ENCODE results near the gene PBXIP1.

PBXIP1 gene

DNA sequence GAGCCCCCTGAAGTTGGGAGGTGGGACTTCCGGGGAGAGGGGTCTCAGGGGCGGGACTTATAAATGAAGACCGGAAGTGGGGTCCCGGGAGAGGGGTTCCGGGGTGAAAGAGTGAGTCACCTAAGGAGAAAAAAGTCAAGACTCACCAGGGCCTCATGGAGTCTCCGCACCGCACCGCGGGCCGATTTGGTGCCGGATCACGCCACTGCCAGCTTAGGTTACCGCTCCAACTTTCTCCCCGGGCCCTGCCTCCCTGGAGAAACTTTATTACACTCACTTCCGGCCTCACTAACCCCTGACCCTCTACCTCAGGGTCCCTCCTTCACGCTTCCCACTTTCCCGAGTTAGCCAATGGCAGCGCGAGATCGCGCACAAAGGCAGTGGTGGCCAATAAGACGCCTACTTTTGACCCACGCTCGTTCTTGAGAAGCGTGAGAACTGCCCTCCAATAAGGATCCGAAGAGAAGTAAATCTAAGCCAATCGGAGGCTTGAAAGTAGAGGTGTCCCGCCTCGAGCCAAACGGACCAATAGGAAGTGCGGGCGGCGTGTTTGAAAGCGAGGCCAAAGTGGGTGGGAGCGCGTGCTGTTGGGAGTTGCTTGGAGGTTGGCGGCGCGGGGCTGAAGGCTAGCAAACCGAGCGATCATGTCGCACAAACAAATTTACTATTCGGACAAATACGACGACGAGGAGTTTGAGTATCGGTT lies 18.4 kb upstream of the PBXIP1 start, which contains the start of gene CKS1B:
Gene CKS1B (plus strand): TSS at position 580 of the 706 bp plus-strand sequence. CDS start 65 bp downstream, at position 645.
- peak within 1 kb of the TSS; percentile 83 for H3K4me2 ChIP-seq (ENCODE audit: low read length)
- peaks cover 17% of the 10 kb centered on the region for H3F3A ChIP-seq (ENCODE audit: control insufficient read depth, insufficient read depth)
- H3K9me2 ChIP-seq (replicated peaks; ENCODE audit: control insufficient read depth, low read length), result no peaks in the 10 kb centered on the region
- H3K4me1 ChIP-seq (ENCODE audit: control insufficient read depth, low read length), result peaks cover 54% of the 10 kb centered on the region
- H3K27me3 ChIP-seq (ENCODE audit: control insufficient read depth, low read length), result no peaks in the 10 kb centered on the region
- peak within 1 kb of the TSS; percentile 95 for H3K4me3 ChIP-seq (ENCODE audit: low read length)
- H3K9me3 ChIP-seq (ENCODE audit: control insufficient read depth, insufficient read depth, low read length), result no peaks in the 10 kb centered on the region
- peaks cover 89% of the 10 kb centered on the region for H3K79me2 ChIP-seq (ENCODE audit: control insufficient read depth, low read length)
- peaks cover 59% of the 10 kb centered on the region for H3K36me3 ChIP-seq (ENCODE audit: control insufficient read depth, low read length)
- TF ChIP-seq, protein P1, sequence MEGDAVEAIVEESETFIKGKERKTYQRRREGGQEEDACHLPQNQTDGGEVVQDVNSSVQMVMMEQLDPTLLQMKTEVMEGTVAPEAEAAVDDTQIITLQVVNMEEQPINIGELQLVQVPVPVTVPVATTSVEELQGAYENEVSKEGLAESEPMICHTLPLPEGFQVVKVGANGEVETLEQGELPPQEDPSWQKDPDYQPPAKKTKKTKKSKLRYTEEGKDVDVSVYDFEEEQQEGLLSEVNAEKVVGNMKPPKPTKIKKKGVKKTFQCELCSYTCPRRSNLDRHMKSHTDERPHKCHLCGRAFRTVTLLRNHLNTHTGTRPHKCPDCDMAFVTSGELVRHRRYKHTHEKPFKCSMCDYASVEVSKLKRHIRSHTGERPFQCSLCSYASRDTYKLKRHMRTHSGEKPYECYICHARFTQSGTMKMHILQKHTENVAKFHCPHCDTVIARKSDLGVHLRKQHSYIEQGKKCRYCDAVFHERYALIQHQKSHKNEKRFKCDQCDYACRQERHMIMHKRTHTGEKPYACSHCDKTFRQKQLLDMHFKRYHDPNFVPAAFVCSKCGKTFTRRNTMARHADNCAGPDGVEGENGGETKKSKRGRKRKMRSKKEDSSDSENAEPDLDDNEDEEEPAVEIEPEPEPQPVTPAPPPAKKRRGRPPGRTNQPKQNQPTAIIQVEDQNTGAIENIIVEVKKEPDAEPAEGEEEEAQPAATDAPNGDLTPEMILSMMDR (IDR thresholded peaks at IDR 0.05; ENCODE audit: low read depth, low read length, poor library complexity, severe bottlenecking), result no peak
- TF ChIP-seq EZH2phosphoT487 (IDR thresholded peaks at IDR 0.05; ENCODE audit: borderline replicate concordance, low read length), result no peak
- peaks cover 14% of the 10 kb centered on the region; the same call in 1 of the 2 replicates for H4K20me1 ChIP-seq (ENCODE audit: control insufficient read depth, insufficient read depth, low read depth, low read length)
- H3K27ac ChIP-seq (ENCODE audit: low read depth, low read length), result peak within 1 kb of the TSS; percentile 82

DNA sequence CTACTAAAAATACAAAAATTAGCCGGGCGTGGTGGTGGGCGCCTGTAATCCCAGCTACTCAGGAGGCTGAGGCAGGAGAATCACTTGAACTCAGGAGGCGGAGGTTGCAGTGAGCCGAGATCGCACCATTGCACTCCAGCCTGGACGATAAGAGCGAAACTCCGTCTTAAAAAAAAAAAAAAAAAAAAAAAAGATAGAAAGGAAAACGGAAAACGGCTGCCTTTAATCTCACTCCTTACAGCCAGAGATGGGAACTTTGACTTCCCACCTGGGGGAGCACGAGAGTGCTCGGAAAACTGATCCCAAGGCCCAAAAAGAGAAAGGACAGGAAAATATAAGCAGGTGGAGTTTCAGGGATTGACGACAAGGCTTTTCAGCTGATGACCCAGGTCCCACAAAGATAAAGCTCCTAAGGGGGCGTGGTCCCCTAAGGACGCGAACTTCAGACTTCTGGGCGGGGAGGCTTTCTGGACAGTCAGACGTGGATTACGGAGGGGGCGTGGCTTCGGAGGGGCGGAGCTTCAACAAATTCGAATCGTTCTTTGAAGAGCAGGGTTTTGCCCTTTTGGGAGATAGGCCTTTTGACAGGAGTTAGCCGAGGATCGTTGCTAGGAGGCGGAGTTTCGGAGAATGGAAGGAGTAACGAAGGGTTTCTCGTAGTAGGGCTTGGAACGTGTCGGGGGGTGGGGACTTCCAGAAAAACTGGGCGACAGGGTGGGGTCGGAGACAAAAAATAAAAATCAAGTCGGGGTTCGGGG lies 17.6 kb upstream of the PBXIP1 start:
- Histone ChIP-seq H3K79me2 (ENCODE audit: control insufficient read depth, low read length) (peaks cover 88% of the 10 kb centered on the region), H3K4me1 (ENCODE audit: control insufficient read depth, low read length) (peaks cover 54% of the 10 kb centered on the region), H4K20me1 (ENCODE audit: control insufficient read depth, insufficient read depth, low read depth, low read length) (peaks cover 14% of the 10 kb centered on the region; the same call in 1 of the 2 replicates), H3K27me3 (ENCODE audit: control insufficient read depth, low read length) (no peaks in the 10 kb centered on the region), H3K9me2 (replicated peaks; ENCODE audit: control insufficient read depth, low read length) (no peaks in the 10 kb centered on the region), H3K4me2 (ENCODE audit: low read length) (peak overlapping the region; percentile 70), H3K27ac (ENCODE audit: low read depth, low read length) (peak overlapping the region; percentile 82), H3K36me3 (ENCODE audit: control insufficient read depth, low read length) (peaks cover 61% of the 10 kb centered on the region), H3F3A (ENCODE audit: control insufficient read depth, insufficient read depth) (peaks cover 15% of the 10 kb centered on the region), H3K9me3 (ENCODE audit: control insufficient read depth, insufficient read depth, low read length) (no peaks in the 10 kb centered on the region), H3K4me3 (ENCODE audit: low read length) (peak overlapping the region; percentile 95)
- TF ChIP-seq, protein P1 (IDR thresholded peaks at IDR 0.05; ENCODE audit: low read depth, low read length, poor library complexity, severe bottlenecking), result peak; percentile 36
- no peak for TF ChIP-seq EZH2phosphoT487 (IDR thresholded peaks at IDR 0.05; ENCODE audit: borderline replicate concordance, low read length)

DNA sequence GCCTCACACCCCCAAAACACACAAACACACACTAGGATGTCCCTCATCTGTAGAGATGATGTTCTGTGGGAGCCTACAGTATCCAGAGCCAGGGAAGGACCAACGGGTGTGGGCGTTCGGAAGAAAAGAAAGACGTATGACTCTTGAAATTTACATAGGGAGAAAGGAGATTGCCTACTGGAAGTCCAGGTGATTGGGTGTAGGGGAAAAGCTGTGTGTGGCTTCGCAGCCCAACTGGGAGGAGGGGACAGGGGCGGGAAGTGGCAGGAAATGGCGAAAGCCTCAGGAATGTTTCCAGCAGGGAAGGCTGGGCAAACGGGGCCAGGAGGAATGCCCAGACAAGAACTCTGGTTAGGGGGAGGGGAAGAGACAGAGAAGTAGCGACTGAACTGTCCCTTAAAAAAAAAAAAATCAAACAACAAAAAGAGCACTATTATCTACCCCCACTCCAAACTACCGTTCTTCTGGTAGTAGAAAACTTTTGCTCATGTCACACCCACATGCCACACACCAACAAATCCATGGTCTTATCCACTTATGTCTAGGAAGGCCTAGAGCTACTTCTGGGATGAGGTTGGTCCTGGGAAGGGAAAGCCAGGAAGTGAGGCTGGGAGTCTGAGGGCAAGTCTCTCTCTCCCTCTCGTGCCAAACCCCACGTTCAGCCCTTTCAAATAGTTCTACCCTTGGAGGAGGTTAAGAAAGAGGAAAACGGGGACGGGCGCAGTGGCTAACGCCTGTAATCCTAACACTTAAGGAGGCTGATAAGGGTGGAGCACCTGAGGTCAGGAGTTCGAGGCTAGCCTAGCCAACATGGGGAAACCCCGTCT lies 16.8 kb upstream of the PBXIP1 start:
- no peak overlapping the region for H3K27ac ChIP-seq (ENCODE audit: low read depth, low read length)

More for the DNA sequence above, 16.8 kb upstream of the PBXIP1 start:
- H3F3A ChIP-seq (ENCODE audit: control insufficient read depth, insufficient read depth), result peaks cover 8% of the 10 kb centered on the region
- H3K4me3 ChIP-seq (ENCODE audit: low read length), result peak overlapping the region; percentile 95
- no peaks in the 10 kb centered on the region for H3K9me3 ChIP-seq (ENCODE audit: control insufficient read depth, insufficient read depth, low read length)
- H3K4me2 ChIP-seq (ENCODE audit: low read length), result peak overlapping the region; percentile 70
- TF ChIP-seq, protein P1 (IDR thresholded peaks at IDR 0.05; ENCODE audit: low read depth, low read length, poor library complexity, severe bottlenecking), result no peak
- TF ChIP-seq EZH2phosphoT487 (IDR thresholded peaks at IDR 0.05; ENCODE audit: borderline replicate concordance, low read length), result no peak
- peaks cover 61% of the 10 kb centered on the region for H3K36me3 ChIP-seq (ENCODE audit: control insufficient read depth, low read length)
- H3K4me1 ChIP-seq (ENCODE audit: control insufficient read depth, low read length), result peaks cover 48% of the 10 kb centered on the region
- no peaks in the 10 kb centered on the region for H3K27me3 ChIP-seq (ENCODE audit: control insufficient read depth, low read length)
- H3K9me2 ChIP-seq (replicated peaks; ENCODE audit: control insufficient read depth, low read length), result no peaks in the 10 kb centered on the region
- H4K20me1 ChIP-seq (ENCODE audit: control insufficient read depth, insufficient read depth, low read depth, low read length), result peaks cover 14% of the 10 kb centered on the region; the same call in 1 of the 2 replicates
- peaks cover 80% of the 10 kb centered on the region for H3K79me2 ChIP-seq (ENCODE audit: control insufficient read depth, low read length)

All from DOHH2 (cell line).